Purkinje cell (primary cell): ENCODE results near the gene ILKAP. TPM values are rescaled to one million over a fixed set of nuclear protein-coding genes. Genes with fewer than 3 reads are reported as not detected.

ENCODE experiments used
- polyA plus RNA-seq: library from polyadenylated mRNA; unstranded; fragments of >200 nt; fragmentation: Nextera tagmentation; gene quantifications from 2 replicates; pipeline ENCODE4 v1.2.1, GENCODE V29; 2014

ILKAP gene
- polyA plus RNA-seq, result 12.1 and 17.0 TPM in 2 replicates

GRCh38 chr2:238203094-238203972 is at the start of gene ILKAP:
TSS of gene ILKAP (minus strand) at chr2:238203695. CDS start at chr2:238203553, 142 bp downstream.

GRCh38 chr2:238239863-238240756 is 36.6 kb upstream of the ILKAP start, which contains the start of gene HES6:
TSS of gene HES6 (minus strand) at chr2:238240038. CDS start at chr2:238239905, 133 bp downstream.

GRCh38 chr2:238158509-238159070 is 44.9 kb downstream of the ILKAP start, which contains the start of gene ERFE:
TSS of gene ERFE (plus strand) at chr2:238158970. CDS start at chr2:238159008, 38 bp downstream.

GRCh38 chr2:238138331-238139195 is 64.9 kb downstream of the ILKAP start, which contains the start of gene KLHL30:
TSS of gene KLHL30 (plus strand) at chr2:238138668. CDS start at chr2:238140755, 2,087 bp downstream.

Other genes with a start within 250 kb of the ILKAP start
- gene UBE2F, start 236.7 kb downstream of the ILKAP start, polyA plus RNA-seq, result 60.7 and 66.5 TPM in 2 replicates
- gene SCLY, start 142.7 kb downstream of the ILKAP start, polyA plus RNA-seq, result 4.2 and 8.9 TPM in 2 replicates
- gene ESPNL, start 103.4 kb downstream of the ILKAP start, polyA plus RNA-seq, result not detected in 2 replicates
- not detected in 2 replicates for gene KLHL30, start 65.0 kb downstream of the ILKAP start, polyA plus RNA-seq
- gene ERFE, start 44.7 kb downstream of the ILKAP start, polyA plus RNA-seq, result 3.7 TPM in 1 of 2 replicates, not detected in the other
- gene HES6, start 36.3 kb upstream of the ILKAP start, polyA plus RNA-seq, result 0.26 and 0.98 TPM in 2 replicates
- gene PER2, start 84.9 kb upstream of the ILKAP start, polyA plus RNA-seq, result 3.5 and 7.2 TPM in 2 replicates
- 3.7 and 13.5 TPM in 2 replicates for gene TRAF3IP1, start 116.8 kb upstream of the ILKAP start, polyA plus RNA-seq
- 26.5 and 26.7 TPM in 2 replicates for gene ASB1, start 223.2 kb upstream of the ILKAP start, polyA plus RNA-seq